Mesenchymal stem cell (in vitro differentiated cells and primary cell): ENCODE data around the gene TENM3.

Source experiments
- DNase-seq: peaks from one replicate; pipeline ENCODE4 v3.0.0-alpha.2; 2013
- H2AFZ ChIP-seq: one replicate; pipeline ENCODE4 v1.6.1; 2013; ENCODE audit warnings: low read depth, mild to moderate bottlenecking, control low read depth, inconsistent platforms, low read length, moderate library complexity
- H2AK5ac ChIP-seq: 2 replicates; pipeline ENCODE4 v1.6.1; 2013; ENCODE audit warnings: low read length, moderate library complexity, mild to moderate bottlenecking, inconsistent platforms; ENCODE audit not compliant: severe bottlenecking
- H2BK120ac ChIP-seq: one replicate; pipeline ENCODE4 v1.6.1; 2013; ENCODE audit warnings: low read depth, mild to moderate bottlenecking, inconsistent platforms, low read length, moderate library complexity
- H2BK12ac ChIP-seq, 2 experiments: one replicate each; pipeline ENCODE4 v1.6.1; 2013; ENCODE audit warnings: inconsistent platforms in 2 of 2, low read length in 2 of 2, mild to moderate bottlenecking in 2 of 2, moderate library complexity in 2 of 2, control low read depth in 1 of 2
- H2BK15ac ChIP-seq: one replicate; pipeline ENCODE4 v1.6.1; 2013; ENCODE audit warnings: mild to moderate bottlenecking, low read depth, inconsistent platforms; ENCODE audit not compliant: poor library complexity, severe bottlenecking
- H2BK5ac ChIP-seq: 2 replicates; pipeline ENCODE4 v1.6.1; 2013; ENCODE audit warnings: low read depth, mild to moderate bottlenecking, low read length, control low read depth, inconsistent platforms; ENCODE audit not compliant: poor library complexity, severe bottlenecking
- H3K14ac ChIP-seq, 2 experiments: one replicate each; pipeline ENCODE4 v1.6.1; 2013; ENCODE audit warnings: inconsistent platforms in 2 of 2, low read length in 2 of 2, control low read depth in 1 of 2, mild to moderate bottlenecking in 1 of 2, moderate library complexity in 1 of 2
- H3K18ac ChIP-seq, 2 experiments: one replicate each; pipeline ENCODE4 v1.6.1; 2013; ENCODE audit warnings: inconsistent platforms in 2 of 2, low read length in 2 of 2, control low read depth in 1 of 2, low read depth in 1 of 2, mild to moderate bottlenecking in 1 of 2
- H3K23ac ChIP-seq, 2 experiments: one replicate each; pipeline ENCODE4 v1.6.1; 2013; ENCODE audit warnings: inconsistent platforms in 2 of 2, low read length in 2 of 2, mild to moderate bottlenecking in 2 of 2, moderate library complexity in 2 of 2, control low read depth in 1 of 2
- H3K27ac ChIP-seq: 2 replicates; pipeline ENCODE4 v1.5.1; 2013; ENCODE audit warnings: mild to moderate bottlenecking, moderate library complexity, low read length, control low read depth, inconsistent platforms; ENCODE audit not compliant: poor library complexity, severe bottlenecking
- H3K27me3 ChIP-seq, 2 experiments: 2 replicates each; pipeline versions ENCODE4 v1.6.1 to v1.7.0; 2013; ENCODE audit warnings: low read length in 2 of 2, mild to moderate bottlenecking in 2 of 2, moderate library complexity in 2 of 2, control low read depth in 1 of 2, inconsistent platforms in 1 of 2; ENCODE audit not compliant: control insufficient read depth in 1 of 2, insufficient read depth in 1 of 2
- H3K36me3 ChIP-seq, 2 experiments: 2 replicates each; pipeline versions ENCODE4 v1.6.1 to v1.7.0; 2013; ENCODE audit warnings: low read length in 2 of 2, control low read depth in 1 of 2, inconsistent platforms in 1 of 2, low read depth in 1 of 2, mild to moderate bottlenecking in 1 of 2; ENCODE audit not compliant: insufficient read depth in 2 of 2, control insufficient read depth in 1 of 2
- H3K4ac ChIP-seq, 2 experiments: one replicate each; pipeline ENCODE4 v1.6.1; 2013; ENCODE audit warnings: inconsistent platforms in 2 of 2, low read length in 2 of 2, mild to moderate bottlenecking in 2 of 2, moderate library complexity in 2 of 2, control low read depth in 1 of 2, low read depth in 1 of 2
- H3K4me1 ChIP-seq: 2 replicates; pipeline ENCODE4 v1.6.1; 2013; ENCODE audit warnings: low read depth, low read length, control low read depth; ENCODE audit not compliant: control insufficient read depth, insufficient read depth
- H3K4me2 ChIP-seq: 2 replicates; pipeline ENCODE4 v1.6.1; 2013; ENCODE audit warnings: low read length, mild to moderate bottlenecking, inconsistent platforms; ENCODE audit not compliant: poor library complexity, severe bottlenecking
- H3K4me3 ChIP-seq, 2 experiments: 2 replicates each; pipeline versions ENCODE4 v1.5.1 to v1.7.0; 2013; ENCODE audit warnings: low read length in 2 of 2, mild to moderate bottlenecking in 2 of 2, control low read depth in 1 of 2, low read depth in 1 of 2; ENCODE audit not compliant: insufficient read depth in 1 of 2
- H3K79me1 ChIP-seq: replicated peaks from 2 replicates; pipeline ENCODE4 v1.6.1; 2013; ENCODE audit warnings: mild to moderate bottlenecking, control low read depth, low read length, inconsistent platforms; ENCODE audit not compliant: poor library complexity, severe bottlenecking
- H3K9ac ChIP-seq: 2 replicates; pipeline ENCODE4 v1.7.0; 2013; ENCODE audit warnings: mild to moderate bottlenecking, low read length, moderate library complexity
- H3K9me3 ChIP-seq: 2 replicates; pipeline ENCODE4 v1.7.0; 2013; ENCODE audit warnings: mild to moderate bottlenecking, low read length; ENCODE audit not compliant: control insufficient read depth
- H4K8ac ChIP-seq: one replicate; pipeline ENCODE4 v1.6.1; 2013; ENCODE audit warnings: inconsistent platforms, mild to moderate bottlenecking, low read length, moderate library complexity
- H4K91ac ChIP-seq: one replicate; pipeline ENCODE4 v1.6.1; 2013; ENCODE audit warnings: mild to moderate bottlenecking, low read length, inconsistent platforms
- WGBS: methylation state at CpG from one replicate; pipeline ENCODE4 v1.1.7; 2013; ENCODE audit warnings: mixed read lengths; 5-methylcytosine and 5-hydroxymethylcytosine counted together

TENM3 gene

GRCh38 chr4:182799515-182800215 is 556.5 kb downstream of the TENM3 start:
- no peak overlapping the region for H2BK12ac ChIP-seq
- H4K91ac ChIP-seq, result no peak overlapping the region
- H2BK5ac ChIP-seq, result no peak overlapping the region
- DNase-seq, result no peak
- H3K4ac ChIP-seq, result no peak overlapping the region
- H3K27me3 ChIP-seq, result no peaks in the 10 kb centered on the region
- H3K36me3 ChIP-seq, result peaks cover 14 to 22% of the 10 kb centered on the region in 2 experiments
- H3K9ac ChIP-seq, result no peak overlapping the region
- no peak overlapping the region for H3K4me2 ChIP-seq
- no peak overlapping the region for H2BK15ac ChIP-seq
- H2AFZ ChIP-seq, result no peak overlapping the region
- H3K23ac ChIP-seq, result no peak overlapping the region
- no peak overlapping the region for H4K8ac ChIP-seq
- no peak overlapping the region for H3K18ac ChIP-seq
- 98% methylated on average over 85 of the region's 85 CpGs for WGBS
- no peak overlapping the region for H3K27ac ChIP-seq
- H3K4me1 ChIP-seq, result peaks cover 2% of the 10 kb centered on the region
- H2AK5ac ChIP-seq, result no peak overlapping the region
- H3K14ac ChIP-seq, result no peak overlapping the region
- no peak overlapping the region for H2BK120ac ChIP-seq
- no peaks in the 10 kb centered on the region for H3K9me3 ChIP-seq
- H3K4me3 ChIP-seq, result no peak overlapping the region
- peaks cover 3% of the 10 kb centered on the region for H3K79me1 ChIP-seq

GRCh38 chr4:182800216-182800515 is 557.0 kb downstream of the TENM3 start:
- Histone ChIP-seq H3K9ac (no peak overlapping the region), H3K4me2 (no peak overlapping the region), H3K4me1 (peaks cover 2% of the 10 kb centered on the region), H3K4ac (no peak overlapping the region), H2BK5ac (no peak overlapping the region), H2BK120ac (no peak overlapping the region), H3K27ac (no peak overlapping the region), H4K91ac (no peak overlapping the region), H3K18ac (no peak overlapping the region), H3K9me3 (no peaks in the 10 kb centered on the region), H4K8ac (no peak overlapping the region), H3K36me3 (peaks cover 14 to 22% of the 10 kb centered on the region in 2 experiments), H2AFZ (no peak overlapping the region), H3K4me3 (no peak overlapping the region), H2BK12ac (no peak overlapping the region), H2AK5ac (no peak overlapping the region), H3K79me1 (peaks cover 3% of the 10 kb centered on the region), H3K27me3 (no peaks in the 10 kb centered on the region), H3K23ac (no peak overlapping the region), H2BK15ac (no peak overlapping the region), H3K14ac (no peak overlapping the region)
- 97% methylated on average over 28 of the region's 29 CpGs for WGBS
- no peak for DNase-seq

- Histone ChIP-seq H3K18ac (no peak overlapping the region), H3K4ac (no peak overlapping the region), H3K36me3 (peaks cover 14 to 22% of the 10 kb centered on the region in 2 experiments), H4K8ac (no peak overlapping the region), H3K79me1 (no peaks in the 10 kb centered on the region), H4K91ac (no peak overlapping the region), H3K4me2 (no peak overlapping the region), H3K23ac (no peak overlapping the region), H3K14ac (no peak overlapping the region), H2BK12ac (no peak overlapping the region), H2AK5ac (no peak overlapping the region), H3K4me1 (peaks cover 4% of the 10 kb centered on the region), H2BK15ac (no peak overlapping the region), H3K9me3 (no peaks in the 10 kb centered on the region), H3K9ac (no peak overlapping the region), H2BK5ac (no peak overlapping the region), H3K27ac (no peak overlapping the region), H2AFZ (no peak overlapping the region), H3K27me3 (no peaks in the 10 kb centered on the region), H2BK120ac (no peak overlapping the region), H3K4me3 (peak overlapping the region in 1 of 2 experiments; percentile 29)
- no peak for DNase-seq
- 94% methylated on average over 12 of the region's 15 CpGs for WGBS
Measured at GRCh38 chr4:182801636-182802035, 558.4 kb downstream of the TENM3 start.

- Histone ChIP-seq H3K36me3 (peaks cover 14 to 22% of the 10 kb centered on the region in 2 experiments), H3K27me3 (no peaks in the 10 kb centered on the region), H2BK15ac (no peak overlapping the region), H3K14ac (no peak overlapping the region), H2AFZ (no peak overlapping the region), H3K27ac (no peak overlapping the region), H2BK120ac (no peak overlapping the region), H2AK5ac (no peak overlapping the region), H3K79me1 (no peaks in the 10 kb centered on the region), H3K4me2 (no peak overlapping the region), H3K18ac (no peak overlapping the region), H2BK5ac (no peak overlapping the region), H2BK12ac (no peak overlapping the region), H3K9ac (no peak overlapping the region), H3K4me3 (no peak overlapping the region), H3K9me3 (no peaks in the 10 kb centered on the region), H3K4me1 (peaks cover 11% of the 10 kb centered on the region), H4K8ac (no peak overlapping the region), H3K23ac (no peak overlapping the region), H4K91ac (no peak overlapping the region), H3K4ac (no peak overlapping the region)
- no peak for DNase-seq
Measured at GRCh38 chr4:182802621-182803020, 559.4 kb downstream of the TENM3 start.
